ENCODE data around the gene GNB1L. TPM values are rescaled to one million over a fixed set of nuclear protein-coding genes. Genes with fewer than 3 reads are reported as not detected.
"Not testable (repeated sequence)": the region's sequence is repeated elsewhere in the genome, so short reads cannot be mapped to it uniquely, and the experiment has no call there.

The GNB1L gene
- polyA plus RNA-seq, 4 donors: 3.0 to 6.1 (median 3.6) TPM

- no peak for DNase-seq (ENCODE audit: low read depth in 4 of 4, low spot score in 3 of 4)
These were observed 54.4 kb downstream of the GNB1L start for GRCh38 chr22:19800306-19800705.

- DNase-seq (ENCODE audit: low read depth in 4 of 4, low spot score in 3 of 4): no peak
These were observed 55.1 kb downstream of the GNB1L start for GRCh38 chr22:19799322-19800190.

GRCh38 chr22:19798891-19799293 lies 55.8 kb downstream of the GNB1L start:
- no peak for DNase-seq (ENCODE audit: low read depth in 4 of 4, low spot score in 3 of 4)

DNA sequence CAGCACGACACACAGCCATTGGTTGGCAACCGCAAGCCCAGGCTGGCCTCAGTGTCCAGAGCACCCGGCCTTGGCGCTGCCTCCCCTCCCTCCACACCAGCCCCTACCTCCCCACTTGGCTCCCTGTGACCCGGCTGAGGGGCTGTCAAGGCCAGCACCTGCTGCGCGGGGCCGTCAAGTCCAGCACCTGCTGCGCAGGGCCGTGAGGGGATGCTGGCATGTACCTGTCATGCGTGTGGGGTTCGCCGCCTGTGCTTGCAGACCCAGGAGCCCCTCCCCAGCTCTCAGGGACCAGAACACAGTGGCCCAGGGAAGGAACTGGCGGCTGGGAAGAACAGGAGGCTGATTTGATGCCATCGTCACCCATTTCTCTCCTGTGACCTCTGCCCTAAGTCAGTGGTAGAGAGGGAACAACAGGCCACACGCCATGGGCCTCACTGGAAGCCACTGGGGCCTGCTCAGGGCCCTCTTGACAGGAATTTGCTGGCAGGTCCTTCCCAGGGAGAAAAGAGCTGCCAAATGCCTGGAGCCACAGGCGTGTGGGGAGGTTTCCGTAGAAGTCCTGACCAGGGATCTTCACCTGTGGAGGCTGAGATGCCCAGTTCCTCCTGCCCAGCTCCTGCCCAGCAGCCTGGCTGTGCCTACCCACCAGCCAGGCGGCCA lies 56.5 kb downstream of the GNB1L start:
- DNase-seq (ENCODE audit: low read depth in 4 of 4, low spot score in 3 of 4): no peak

DNA sequence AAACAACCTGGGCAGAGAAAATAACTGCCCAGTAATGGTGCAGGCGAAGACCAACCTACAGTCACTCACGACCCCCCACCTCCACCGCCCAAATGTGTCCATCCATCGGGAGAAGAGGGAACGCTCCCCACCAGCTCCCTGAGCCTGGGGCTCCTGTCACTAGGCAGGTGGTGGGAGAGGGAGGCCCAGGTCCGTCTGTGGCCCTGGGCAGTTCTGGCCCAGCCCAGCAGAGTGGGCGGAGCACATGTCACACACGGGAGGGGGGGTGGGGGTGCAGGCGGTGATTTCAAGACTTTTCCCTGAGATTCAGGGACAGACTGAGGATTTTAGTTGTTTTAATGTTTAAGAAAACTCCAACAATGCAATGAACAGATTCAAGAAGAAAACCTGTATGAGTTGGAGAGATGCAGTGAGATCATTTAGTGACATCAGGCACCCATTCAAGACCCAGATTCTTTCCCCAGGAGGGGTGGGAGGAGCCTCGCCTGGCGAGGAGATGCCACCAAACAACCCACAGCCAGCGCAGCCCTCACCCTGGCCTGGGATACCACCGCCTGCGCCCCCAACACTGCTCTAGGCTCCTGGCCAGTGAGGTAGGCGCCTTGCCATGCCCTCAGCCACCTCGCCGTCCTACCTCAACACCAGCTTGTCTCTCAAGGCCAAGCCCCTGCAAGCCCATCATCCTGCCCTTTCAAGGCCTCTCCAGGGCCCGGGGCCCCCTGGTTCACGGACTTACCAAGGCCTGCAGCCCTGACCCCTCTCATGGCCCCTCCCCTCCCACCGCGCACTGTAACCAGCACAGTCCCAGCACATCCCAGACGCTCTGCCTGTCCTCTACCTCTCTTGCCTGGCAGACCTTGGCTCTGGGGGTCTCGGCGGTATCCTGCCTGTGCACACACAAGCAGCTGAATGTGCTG lies 57.3 kb downstream of the GNB1L start:
- DNase-seq (ENCODE audit: low read depth in 4 of 4, low spot score in 3 of 4): no peak

- DNase-seq (ENCODE audit: low read depth in 4 of 4, low spot score in 3 of 4): no peak
These were observed 58.5 kb downstream of the GNB1L start for GRCh38 chr22:19796160-19796559.

DNA sequence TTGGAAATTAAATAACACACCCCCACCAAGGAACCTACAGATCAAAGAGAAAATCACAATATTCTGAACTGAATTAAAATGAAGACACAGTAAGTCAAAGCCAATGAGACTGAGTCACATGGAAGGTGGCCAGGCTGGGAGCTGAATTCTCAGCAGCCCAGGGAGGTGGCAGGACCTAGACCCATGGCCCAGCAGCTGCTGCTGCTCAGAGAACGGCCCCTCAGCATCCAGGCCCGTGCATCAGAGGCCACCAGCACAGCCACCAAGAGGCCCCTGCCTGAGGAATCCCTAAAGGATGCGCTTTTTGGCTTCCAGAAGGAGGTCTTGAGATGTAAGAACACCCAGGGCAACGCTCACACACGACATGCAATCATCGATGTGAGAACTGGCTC lies 59.1 kb downstream of the GNB1L start:
- DNase-seq (ENCODE audit: low read depth in 4 of 4, low spot score in 3 of 4): no peak

GRCh38 chr22:19793661-19794310 lies 60.9 kb downstream of the GNB1L start:
- DNase-seq (ENCODE audit: low read depth in 4 of 4, low spot score in 3 of 4): no peak

DNA sequence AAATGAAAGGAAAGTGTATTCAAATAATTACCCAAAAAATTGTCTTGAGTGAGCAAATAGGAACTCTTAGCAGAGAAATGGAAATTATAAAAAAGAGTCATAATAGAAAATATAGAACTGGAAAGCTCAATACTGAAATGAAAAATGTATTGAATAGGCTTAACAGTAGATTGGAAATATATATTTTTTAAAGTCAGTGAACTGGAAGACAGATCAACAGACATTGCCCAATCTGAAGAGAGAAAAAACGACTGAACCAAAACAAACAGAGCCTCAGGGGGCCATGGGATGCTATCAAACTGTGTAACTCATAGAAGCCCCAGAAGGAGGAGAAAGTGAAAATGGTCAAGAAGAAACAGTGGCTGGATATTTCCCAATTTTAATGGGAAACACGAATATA lies 61.5 kb downstream of the GNB1L start:
- no peak for DNase-seq (ENCODE audit: low read depth in 4 of 4, low spot score in 3 of 4)

DNA sequence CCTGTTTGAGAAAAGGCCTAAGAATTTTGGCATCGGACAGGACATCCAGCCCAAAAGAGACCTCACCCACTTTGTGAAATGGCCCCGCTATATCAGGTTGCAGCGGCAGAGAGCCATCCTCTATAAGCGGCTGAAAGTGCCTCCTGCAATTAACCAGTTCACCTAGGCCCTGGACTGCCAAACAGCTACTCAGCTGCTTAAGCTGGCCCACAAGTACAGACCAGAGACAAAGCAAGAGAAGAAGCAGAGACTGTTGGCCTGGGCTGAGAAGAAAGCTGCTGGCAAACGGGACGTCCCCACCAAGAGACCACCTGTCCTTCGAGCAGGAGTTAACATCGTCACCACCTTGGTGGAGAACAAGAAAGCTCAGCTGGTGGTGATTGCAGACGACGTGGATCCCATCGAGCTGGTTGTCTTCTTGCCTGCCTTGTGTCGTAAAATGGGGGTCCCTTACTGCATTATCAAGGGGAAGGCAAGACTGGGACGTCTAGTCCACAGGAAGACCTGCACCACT lies 62.2 kb downstream of the GNB1L start:
- DNase-seq (ENCODE audit: low read depth in 4 of 4, low spot score in 3 of 4): not testable (repeated sequence)

DNA sequence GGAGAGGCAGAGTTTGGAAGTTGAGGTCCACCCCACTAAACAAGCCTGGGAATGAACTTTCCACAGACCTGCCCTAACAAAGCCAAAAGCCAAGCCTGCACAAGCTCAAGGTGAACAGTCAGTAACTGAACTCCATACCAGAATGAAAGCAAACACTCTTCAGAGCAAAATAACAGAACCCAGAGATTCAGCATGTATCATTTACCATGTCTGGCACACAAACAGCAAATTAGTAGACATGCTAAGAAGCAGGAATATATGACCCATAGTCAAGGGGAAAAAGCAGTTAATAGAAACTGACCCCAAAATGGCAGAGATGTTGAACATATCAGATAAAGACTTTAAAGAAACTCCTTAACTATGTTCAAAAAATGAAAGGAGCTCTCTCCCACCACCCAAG lies 62.8 kb downstream of the GNB1L start:
- DNase-seq (ENCODE audit: low read depth in 4 of 4, low spot score in 3 of 4): no peak

DNA sequence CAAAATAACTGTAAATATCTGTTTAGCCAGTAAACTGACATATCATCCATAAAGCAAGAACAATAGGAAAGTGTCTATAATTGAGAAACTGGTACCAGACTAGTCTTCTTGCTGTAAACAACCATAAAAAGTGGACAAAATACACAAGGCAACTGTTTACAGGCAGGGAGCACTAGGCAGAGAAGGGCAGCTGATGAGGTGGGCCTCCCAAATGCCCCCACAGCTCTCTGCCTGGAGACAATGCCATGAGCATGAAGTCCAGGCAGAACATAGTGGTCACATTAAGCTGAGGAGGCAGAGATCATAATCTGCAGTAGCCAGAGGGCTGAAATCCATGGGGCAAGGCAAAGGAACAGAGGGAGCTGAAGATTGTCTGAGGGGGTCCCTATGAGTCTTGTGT lies 63.4 kb downstream of the GNB1L start:
- no peak for DNase-seq (ENCODE audit: low read depth in 4 of 4, low spot score in 3 of 4)

GRCh38 chr22:19789828-19790227 lies 64.8 kb downstream of the GNB1L start:
- DNase-seq (ENCODE audit: low read depth in 4 of 4, low spot score in 3 of 4): no peak

- DNase-seq (ENCODE audit: low read depth in 4 of 4, low spot score in 3 of 4): no peak
These were observed 65.3 kb downstream of the GNB1L start for GRCh38 chr22:19789406-19789805.

DNA sequence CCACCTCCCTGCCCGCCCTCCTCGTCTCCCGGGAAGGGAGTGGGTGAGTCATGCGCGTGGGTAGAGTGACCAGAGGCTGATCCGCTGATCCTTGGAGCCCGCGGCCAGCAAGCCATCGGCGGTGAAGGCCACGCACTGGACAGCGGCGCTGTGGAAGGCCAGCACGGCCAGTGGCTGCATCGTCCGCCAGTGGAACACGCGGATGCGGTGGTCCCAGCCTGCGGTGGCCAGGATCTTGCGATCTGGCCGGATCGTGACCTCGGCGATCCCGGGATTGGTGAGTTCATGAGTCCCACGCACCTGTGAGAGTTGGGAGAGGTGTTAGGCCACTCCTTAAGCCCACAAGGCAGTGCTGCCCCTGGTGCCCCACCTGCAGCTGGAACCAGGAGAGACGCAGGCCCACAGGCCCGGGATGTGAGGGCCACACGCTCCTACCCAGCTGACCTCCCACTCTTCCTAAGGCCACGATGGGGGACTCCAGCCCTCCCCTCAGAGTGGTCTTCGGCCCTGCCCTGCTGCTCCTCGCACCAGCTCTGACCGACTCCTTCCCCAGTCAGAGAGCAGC lies 65.9 kb downstream of the GNB1L start:
- no peak for DNase-seq (ENCODE audit: low read depth in 4 of 4, low spot score in 3 of 4)

DNA sequence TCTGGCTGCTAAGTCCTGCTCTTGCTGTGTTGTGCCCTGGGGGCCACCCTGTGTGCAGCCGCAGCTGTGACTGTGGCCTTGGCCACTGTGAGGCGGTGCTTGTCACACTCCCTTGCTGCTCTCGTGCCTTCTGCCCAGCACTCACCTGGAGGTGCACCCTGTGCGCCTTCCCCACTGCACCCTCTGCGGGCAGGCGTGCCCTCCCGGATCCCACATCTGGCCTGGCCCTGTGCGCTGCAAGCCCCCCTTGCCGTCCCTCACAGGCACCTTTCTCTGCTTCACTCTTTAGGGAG lies 66.9 kb downstream of the GNB1L start:
- no peak for DNase-seq (ENCODE audit: low read depth in 4 of 4, low spot score in 3 of 4)

DNA sequence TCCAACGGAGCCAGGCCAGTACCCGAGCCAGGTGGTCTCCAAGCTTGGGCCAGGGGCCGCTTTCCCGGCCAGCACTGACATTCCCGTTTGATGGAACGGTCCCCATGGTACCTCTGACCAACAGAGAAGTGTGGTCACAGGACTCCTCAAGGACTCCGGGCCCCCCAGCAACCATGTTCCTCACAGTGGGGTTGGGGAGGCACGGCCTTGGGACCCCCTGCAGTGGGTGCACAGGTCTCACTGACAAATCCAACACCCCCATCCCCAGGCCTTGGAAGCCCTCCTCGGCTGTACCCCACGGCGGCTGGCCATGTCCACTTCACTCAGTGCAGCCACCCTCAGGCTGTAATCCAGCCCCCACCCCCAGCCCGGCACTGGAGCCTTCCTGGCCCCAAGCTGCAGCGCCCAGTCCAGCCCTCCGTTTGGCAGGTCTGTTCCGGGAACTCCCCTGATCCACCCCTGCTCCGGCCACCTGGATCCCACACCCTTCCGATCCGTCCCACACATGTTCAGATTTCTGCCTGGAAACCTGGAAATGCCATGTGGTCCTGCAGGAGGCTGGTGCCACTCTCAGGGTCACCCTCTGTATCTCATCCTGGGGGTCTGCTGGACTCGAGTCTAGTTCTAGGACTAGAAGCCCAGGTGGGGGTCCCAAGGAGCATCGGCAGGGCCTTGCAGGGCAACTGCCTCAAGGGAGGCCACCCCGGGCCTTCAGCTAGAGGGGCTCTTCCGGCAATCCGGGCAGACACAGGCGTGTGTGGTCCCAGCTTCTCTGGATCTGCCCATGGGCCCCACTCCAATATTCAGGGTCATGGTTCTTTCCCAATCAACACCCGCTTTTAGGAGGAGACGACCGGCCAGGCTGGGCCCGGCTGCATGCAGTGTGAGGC lies 67.5 kb downstream of the GNB1L start:
- DNase-seq (ENCODE audit: low read depth in 4 of 4, low spot score in 3 of 4): no peak

- no peak for DNase-seq (ENCODE audit: low read depth in 4 of 4, low spot score in 3 of 4)
These were observed 68.4 kb downstream of the GNB1L start for GRCh38 chr22:19786264-19786585.

- no peak for DNase-seq (ENCODE audit: low read depth in 4 of 4, low spot score in 3 of 4)
These were observed 69.0 kb downstream of the GNB1L start for GRCh38 chr22:19785461-19786263.
